CD14-positive monocyte (primary cell): Measurements from ENCODE around the gene MOB1B. TPM values are rescaled to one million over a fixed set of nuclear protein-coding genes. Genes with fewer than 3 reads are reported as not detected.

Experiments
- DNase-seq, 3 donors: peaks; one replicate each; pipeline ENCODE4 v3.0.0-alpha.2; 2011 to 2022
- H2AFZ ChIP-seq: 2 replicates; pipeline ENCODE4 v1.6.0; 2012; ENCODE audit warnings: mild to moderate bottlenecking, low read depth, low read length, inconsistent platforms; ENCODE audit not compliant: insufficient read depth, poor library complexity, severe bottlenecking
- H3K27ac ChIP-seq, 2 donors: 1 replicate in 1 of 2; 2 replicates in 1 of 2; pipeline ENCODE4 v1.5.1; 2012 to 2013; ENCODE audit warnings: low read length in 2 of 2, control low read depth in 1 of 2, inconsistent platforms in 1 of 2, low read depth in 1 of 2, mild to moderate bottlenecking in 1 of 2
- H3K27me3 ChIP-seq, 2 donors: one replicate each; pipeline versions ENCODE4 v1.6.0 to v1.6.1; 2011 to 2013; ENCODE audit warnings: low read length in 2 of 2; ENCODE audit not compliant: control insufficient read depth in 2 of 2, insufficient read depth in 2 of 2
- H3K36me3 ChIP-seq, 2 donors: replicated peaks in 1 of 2; 1 replicate in 1 of 2; 2 replicates in 1 of 2; pipeline versions ENCODE4 v1.5.1 to v1.6.1; 2012 to 2013; ENCODE audit warnings: low read length in 2 of 2, control low read depth in 1 of 2, inconsistent platforms in 1 of 2, mild to moderate bottlenecking in 1 of 2; ENCODE audit not compliant: insufficient read depth in 2 of 2, control insufficient read depth in 1 of 2
- H3K4me1 ChIP-seq, 2 donors: 1 replicate in 1 of 2; 2 replicates in 1 of 2; pipeline versions ENCODE4 v1.5.1 to v1.6.1; 2012 to 2013; ENCODE audit warnings: low read length in 2 of 2, control low read depth in 1 of 2, inconsistent platforms in 1 of 2, mild to moderate bottlenecking in 1 of 2, moderate library complexity in 1 of 2; ENCODE audit not compliant: insufficient read depth in 2 of 2, control insufficient read depth in 1 of 2
- H3K4me2 ChIP-seq: replicated peaks from 2 replicates; pipeline ENCODE3; 2012; ENCODE audit warnings: low read length, moderate library complexity, mild to moderate bottlenecking; ENCODE audit not compliant: poor library complexity, severe bottlenecking; ENCODE audit errors: extremely low read depth
- H3K4me3 ChIP-seq, 3 experiments: fragments of 200-600 bp in 1 of 3; sonication (generic) in 1 of 3; replicated peaks in 1 of 3; 1 replicate in 2 of 3; 2 replicates in 1 of 3; pipeline ENCODE4 v1.5.1; 2011 to 2013; ENCODE audit warnings: low read length in 3 of 3, mild to moderate bottlenecking in 3 of 3, control low read depth in 2 of 3, low read depth in 2 of 3, inconsistent platforms in 1 of 3, moderate library complexity in 1 of 3
- H3K79me2 ChIP-seq: 2 replicates; pipeline ENCODE4 v1.6.0; 2012; ENCODE audit warnings: mild to moderate bottlenecking, control low read depth, inconsistent platforms, low read length, moderate library complexity; ENCODE audit not compliant: insufficient read depth
- H3K9ac ChIP-seq: 2 replicates; pipeline ENCODE4 v1.6.0; 2017; ENCODE audit warnings: low read length, mild to moderate bottlenecking; ENCODE audit not compliant: insufficient read depth, poor library complexity, severe bottlenecking
- H3K9me3 ChIP-seq, 2 donors: replicated peaks in 1 of 2; 1 replicate in 1 of 2; 2 replicates in 1 of 2; pipeline versions ENCODE4 v1.5.1 to v1.6.1; 2012 to 2013; ENCODE audit warnings: low read length in 2 of 2, control low read depth in 1 of 2; ENCODE audit not compliant: control insufficient read depth in 1 of 2, insufficient read depth in 1 of 2
- H4K20me1 ChIP-seq: 2 replicates; pipeline ENCODE4 v1.6.0; 2012; ENCODE audit warnings: mild to moderate bottlenecking, low read length, control low read depth, moderate library complexity; ENCODE audit not compliant: insufficient read depth
- H3K27ac Mint-ChIP-seq, 7 donors: one replicate each; pipeline ENCODE4 v1.8.0; 2020; ENCODE audit warnings: mild to moderate bottlenecking in 7 of 7, mixed read lengths in 7 of 7, moderate library complexity in 6 of 7, inconsistent platforms in 2 of 7
- H3K27me3 Mint-ChIP-seq, 3 donors: one replicate each; pipeline ENCODE4 v1.8.0; 2021 to 2022; ENCODE audit warnings: low read depth in 3 of 3, mild to moderate bottlenecking in 3 of 3, mixed read lengths in 3 of 3, moderate library complexity in 3 of 3, inconsistent platforms in 1 of 3
- H3K36me3 Mint-ChIP-seq, 2 donors: one replicate each; pipeline ENCODE4 v1.8.0; 2020; ENCODE audit warnings: mixed read lengths in 2 of 2, inconsistent platforms in 1 of 2, mild to moderate bottlenecking in 1 of 2
- H3K4me1 Mint-ChIP-seq: one replicate; pipeline ENCODE4 v1.8.0; 2020; ENCODE audit warnings: mild to moderate bottlenecking, mixed read lengths
- H3K4me3 Mint-ChIP-seq, 2 donors: one replicate each; pipeline ENCODE4 v1.8.0; 2020; ENCODE audit warnings: mild to moderate bottlenecking in 2 of 2, mixed read lengths in 2 of 2, moderate library complexity in 1 of 2
- H3K9me3 Mint-ChIP-seq, 7 donors: one replicate each; pipeline ENCODE4 v1.8.0; 2020 to 2022; ENCODE audit warnings: mixed read lengths in 7 of 7, mild to moderate bottlenecking in 6 of 7, moderate library complexity in 6 of 7, inconsistent platforms in 2 of 7
- WGBS: methylation state at CpG from one replicate; pipeline ENCODE4 v1.1.5; 2013; ENCODE audit warnings: missing lambda C conversion rate; ENCODE audit not compliant: insufficient coverage; 5-methylcytosine and 5-hydroxymethylcytosine counted together
- intact Hi-C, 2 donors: fragments of 100-400 bp; cut with micrococcal nuclease; formaldehyde crosslinking; loops; one replicate each; pipeline versions ENCODE4 v1.15.0 to v1.15.1; 2023
- polyA minus RNA-seq: library from RNA; depleted of rRNA, polyadenylated mRNA; stranded (reverse); fragments of >200 nt; gene quantifications from 2 replicates; pipeline ENCODE4 v1.2.3, GENCODE V29; 2012
- polyA plus RNA-seq, 3 donors: library from polyadenylated mRNA; depleted of rRNA in 1 of 3; unstranded in 2 of 3; stranded (reverse) in 1 of 3; fragments of 300-500 nt in 2 of 3; fragments of >200 nt in 1 of 3; fragmentation: Illumina TruSeq in 2 of 3; gene quantifications; 1 replicate in 2 of 3; 2 replicates in 1 of 3; pipeline ENCODE4 v1.2.3, GENCODE V29; 2012 to 2021
- total RNA-seq, 12 experiments: library from RNA in 1 of 12; stranded (reverse) in 1 of 12; fragments of 120-200 nt in 1 of 12; gene quantifications; one replicate each; pipeline ENCODE4 v1.2.4 and lab custom pipeline; 2013 to 2026; ENCODE audit warnings: mixed read lengths in 6 of 12, inconsistent platforms in 1 of 12
- TF ChIP-seq, protein P1 (sequence below): fragments of 200-600 bp; IDR thresholded peaks from one replicate; pipeline ENCODE4 v1.8.0; 2022; ENCODE audit warnings: antibody characterized with exemption, mild to moderate bottlenecking

MOB1B gene
- 10.0 TPM for total RNA-seq (2013)
- polyA plus RNA-seq (10 to 100 TPM in 1 of 3 donors, 1 to 10 TPM in 2; 3.9 to 10.7 (median 7.0) TPM), polyA minus RNA-seq (4.3 and 4.6 TPM in 2 replicates), total RNA-seq (lab: John Stamatoyannopoulos, UW) (53.8 to 93.4 (median 75.4) reads per million in 11 experiments)

DNA sequence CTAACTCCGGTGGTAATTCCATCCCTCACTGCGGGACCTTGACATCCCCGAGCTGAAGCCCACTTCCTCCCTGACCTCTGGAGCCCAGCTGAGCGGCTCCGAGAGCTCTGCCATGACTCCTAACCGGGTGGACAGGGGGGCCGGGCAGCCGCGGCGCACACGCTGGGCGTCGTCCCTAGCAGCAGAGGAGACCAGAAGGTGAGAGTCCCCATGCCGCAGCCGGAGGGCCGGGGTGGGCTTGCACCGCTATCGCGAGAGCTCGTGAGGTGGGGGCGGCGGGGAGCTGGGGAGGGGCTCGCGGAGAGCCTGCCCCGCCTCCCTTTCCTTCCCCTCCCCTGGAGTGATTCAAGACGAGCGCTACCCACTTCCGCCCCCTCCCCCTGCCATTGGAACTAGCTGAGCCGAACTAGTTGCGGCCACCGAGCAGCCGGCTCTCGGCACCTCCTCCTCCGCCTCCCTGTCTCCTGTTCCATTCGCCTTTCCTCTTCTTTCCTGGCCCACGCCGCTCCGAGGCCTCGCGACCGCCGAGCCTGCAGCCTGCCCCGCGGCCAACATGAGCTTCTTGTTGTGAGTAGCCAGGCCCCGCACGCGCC, at the start of gene MOB1B:
Gene MOB1B (plus strand): TSS at position 386 of the 593 bp plus-strand sequence. CDS start 168 bp downstream, at position 554.
- Histone ChIP-seq H3K9me3 (no peaks in the 10 kb centered on the region), H3K4me1 (peaks cover 13 to 26% of the 10 kb centered on the region in 2 donors), H3K27ac (peak within 1 kb of the TSS; percentile 53 to 84), H3K9ac (peak within 1 kb of the TSS; percentile 81), H3K36me3 (peaks cover 4 to 18% of the 10 kb centered on the region in 2 donors), H3K79me2 (peaks cover 55% of the 10 kb centered on the region), H3K27me3 (no peaks in the 10 kb centered on the region), H2AFZ (peak within 1 kb of the TSS; percentile 97), H3K4me3 (peak within 1 kb of the TSS; percentile 63 to 98 (median 87)), H4K20me1 (peaks cover 37% of the 10 kb centered on the region), H3K4me2 (peak within 1 kb of the TSS; percentile 91)
- TF ChIP-seq, protein P1, sequence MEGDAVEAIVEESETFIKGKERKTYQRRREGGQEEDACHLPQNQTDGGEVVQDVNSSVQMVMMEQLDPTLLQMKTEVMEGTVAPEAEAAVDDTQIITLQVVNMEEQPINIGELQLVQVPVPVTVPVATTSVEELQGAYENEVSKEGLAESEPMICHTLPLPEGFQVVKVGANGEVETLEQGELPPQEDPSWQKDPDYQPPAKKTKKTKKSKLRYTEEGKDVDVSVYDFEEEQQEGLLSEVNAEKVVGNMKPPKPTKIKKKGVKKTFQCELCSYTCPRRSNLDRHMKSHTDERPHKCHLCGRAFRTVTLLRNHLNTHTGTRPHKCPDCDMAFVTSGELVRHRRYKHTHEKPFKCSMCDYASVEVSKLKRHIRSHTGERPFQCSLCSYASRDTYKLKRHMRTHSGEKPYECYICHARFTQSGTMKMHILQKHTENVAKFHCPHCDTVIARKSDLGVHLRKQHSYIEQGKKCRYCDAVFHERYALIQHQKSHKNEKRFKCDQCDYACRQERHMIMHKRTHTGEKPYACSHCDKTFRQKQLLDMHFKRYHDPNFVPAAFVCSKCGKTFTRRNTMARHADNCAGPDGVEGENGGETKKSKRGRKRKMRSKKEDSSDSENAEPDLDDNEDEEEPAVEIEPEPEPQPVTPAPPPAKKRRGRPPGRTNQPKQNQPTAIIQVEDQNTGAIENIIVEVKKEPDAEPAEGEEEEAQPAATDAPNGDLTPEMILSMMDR, result peak; percentile 57
- Mint-ChIP-seq H3K4me3 (peak within 1 kb of the TSS; percentile 100), H3K27ac (peak within 1 kb of the TSS; percentile 78 to 93 (median 90)), H3K27me3 (no peaks in the 10 kb centered on the region), H3K36me3 (peaks cover 18% of the 10 kb centered on the region in 2 donors), H3K9me3 (peaks cover 0 to 3% (median 0%) of the 10 kb centered on the region in 7 donors), H3K4me1 (peaks cover 39% of the 10 kb centered on the region)
- intact Hi-C loops, result loop anchor here in 1 of 2 donors (10.0 kb wide), 1 partner anchor 93 kb away; the partner anchor contains the start of gene DCK
- DNase-seq, result peak; percentile 70 to 79 (median 73)
- WGBS, result 0% methylated on average over 31 of the region's 47 CpGs

DNA sequence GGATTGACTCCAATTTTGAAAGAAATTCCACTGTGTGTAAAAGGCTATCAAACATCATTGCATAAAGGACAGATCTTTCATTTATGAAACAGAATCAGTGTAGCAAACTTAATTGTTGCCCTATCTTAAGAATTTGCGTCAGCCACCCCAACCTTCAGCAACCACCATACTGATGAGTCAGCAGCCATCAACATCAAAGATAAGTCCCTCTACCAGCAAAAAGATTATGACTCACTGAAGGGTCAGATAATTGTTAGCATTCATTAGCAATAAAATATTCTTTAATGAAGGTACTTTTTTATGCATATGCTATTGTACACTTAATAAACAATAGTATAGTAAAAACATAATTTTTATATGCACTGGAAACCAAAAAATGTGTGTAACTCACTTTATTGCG, 46.7 kb upstream of the MOB1B start:
- no peak overlapping the region for H3K4me3 Mint-ChIP-seq
- H3K4me1 ChIP-seq, result peaks cover 3 to 14% of the 10 kb centered on the region in 2 donors
- intact Hi-C loops, result no loop called here
- no peaks in the 10 kb centered on the region for H3K9me3 Mint-ChIP-seq
- peaks cover 11% of the 10 kb centered on the region for H3K4me1 Mint-ChIP-seq
- H3K27ac Mint-ChIP-seq, result no peak overlapping the region
- no peak overlapping the region for H3K27ac ChIP-seq
- 86% methylated on average over 1 of the region's 2 CpGs for WGBS
- no peaks in the 10 kb centered on the region for H3K79me2 ChIP-seq
- no peak overlapping the region for H3K4me3 ChIP-seq
- no peaks in the 10 kb centered on the region for H3K9me3 ChIP-seq
- no peak overlapping the region for H3K4me2 ChIP-seq
- TF ChIP-seq, protein P1, result no peak
- no peaks in the 10 kb centered on the region for H3K27me3 Mint-ChIP-seq
- no peak for DNase-seq
- no peaks in the 10 kb centered on the region for H3K36me3 Mint-ChIP-seq
- no peaks in the 10 kb centered on the region for H3K27me3 ChIP-seq
- H3K36me3 ChIP-seq, result no peaks in the 10 kb centered on the region
- no peaks in the 10 kb centered on the region for H4K20me1 ChIP-seq
- no peak overlapping the region for H3K9ac ChIP-seq
- H2AFZ ChIP-seq, result no peak overlapping the region
